Adrenal gland (tissue), 5 donors: ENCODE measurements around the gene CXCL3.

Source experiments
- POLR2A ChIP-seq, 2 donors: fragments of 450-650 bp; IDR thresholded peaks; one replicate each; pipeline ENCODE4 v1.6.1; 2017; ENCODE audit warnings: antibody characterized with exemption in 2 of 2, mild to moderate bottlenecking in 2 of 2, moderate library complexity in 1 of 2
- TF ChIP-seq, protein P1 (sequence below), 6 experiments: fragments of 450-650 bp in 4 of 6; fragments of 200-600 bp in 2 of 6; sonication (generic) in 1 of 6; IDR thresholded peaks; 1 replicate in 5 of 6; 2 replicates in 1 of 6; pipeline versions ENCODE4 v1.5.1 to v1.8.0; 2016 to 2021; ENCODE audit warnings: antibody characterized with exemption in 6 of 6, mild to moderate bottlenecking in 2 of 6, moderate library complexity in 1 of 6
- donor health status: DM: no; HTN: no; CAD: no.

DNA sequence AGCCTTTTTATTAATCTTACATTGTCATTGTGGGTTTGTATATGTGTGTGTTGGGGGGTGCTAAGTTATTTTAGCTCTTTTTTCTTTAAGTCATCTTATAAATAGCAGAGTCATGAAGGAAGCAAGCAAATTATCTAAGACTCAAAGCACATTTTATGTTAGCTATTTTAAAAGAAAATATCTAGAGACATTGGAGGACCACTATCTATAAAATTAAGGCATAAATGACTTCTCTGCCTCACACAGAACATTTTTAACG lies 46.8 kb downstream of the CXCL3 start:
- TF ChIP-seq, protein P1, sequence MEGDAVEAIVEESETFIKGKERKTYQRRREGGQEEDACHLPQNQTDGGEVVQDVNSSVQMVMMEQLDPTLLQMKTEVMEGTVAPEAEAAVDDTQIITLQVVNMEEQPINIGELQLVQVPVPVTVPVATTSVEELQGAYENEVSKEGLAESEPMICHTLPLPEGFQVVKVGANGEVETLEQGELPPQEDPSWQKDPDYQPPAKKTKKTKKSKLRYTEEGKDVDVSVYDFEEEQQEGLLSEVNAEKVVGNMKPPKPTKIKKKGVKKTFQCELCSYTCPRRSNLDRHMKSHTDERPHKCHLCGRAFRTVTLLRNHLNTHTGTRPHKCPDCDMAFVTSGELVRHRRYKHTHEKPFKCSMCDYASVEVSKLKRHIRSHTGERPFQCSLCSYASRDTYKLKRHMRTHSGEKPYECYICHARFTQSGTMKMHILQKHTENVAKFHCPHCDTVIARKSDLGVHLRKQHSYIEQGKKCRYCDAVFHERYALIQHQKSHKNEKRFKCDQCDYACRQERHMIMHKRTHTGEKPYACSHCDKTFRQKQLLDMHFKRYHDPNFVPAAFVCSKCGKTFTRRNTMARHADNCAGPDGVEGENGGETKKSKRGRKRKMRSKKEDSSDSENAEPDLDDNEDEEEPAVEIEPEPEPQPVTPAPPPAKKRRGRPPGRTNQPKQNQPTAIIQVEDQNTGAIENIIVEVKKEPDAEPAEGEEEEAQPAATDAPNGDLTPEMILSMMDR (IDR thresholded peaks at IDR 0.05), result no peak
- TF ChIP-seq POLR2A (IDR thresholded peaks at IDR 0.05), result no peak
